Sigmoid colon (tissue), 4 donors: ENCODE measurements around the gene TEN1.

Source experiments
- CTCF ChIP-seq, 4 experiments: fragments of 450-650 bp in 3 of 4; fragments of 200-600 bp in 1 of 4; IDR thresholded peaks; one replicate each; pipeline ENCODE4 v1.5.1; 2016 to 2019; ENCODE audit warnings: antibody characterized with exemption in 4 of 4, mild to moderate bottlenecking in 3 of 4, moderate library complexity in 2 of 4
- EP300 ChIP-seq, 4 donors: sonication (generic); formaldehyde crosslinking; IDR thresholded peaks; one replicate each; pipeline ENCODE4 v1.6.1; 2017; ENCODE audit warnings: antibody characterized with exemption in 4 of 4
- POLR2A ChIP-seq, 2 donors: fragments of 450-650 bp; IDR thresholded peaks; one replicate each; pipeline ENCODE4 v1.6.1; 2016; ENCODE audit warnings: antibody characterized with exemption in 2 of 2, mild to moderate bottlenecking in 2 of 2, moderate library complexity in 2 of 2

GRCh38 chr17:76025294-76025693 lies 46.3 kb downstream of the TEN1 start:
- TF ChIP-seq EP300 (IDR thresholded peaks at IDR 0.05), result no peak
- TF ChIP-seq CTCF (IDR thresholded peaks at IDR 0.05), result no peak
- TF ChIP-seq POLR2A (IDR thresholded peaks at IDR 0.05), result no peak
